GM21529 (cell line): ENCODE measurements around the gene THY1.
"Not testable (repeated sequence)": the region's sequence is repeated elsewhere in the genome, so short reads cannot be mapped to it uniquely, and the experiment has no call there.

Source experiments
- ATAC-seq: cut with Tn5 transposase; IDR thresholded peaks from one replicate; pipeline ENCODE4 v1.9.1; 2021; ENCODE audit not compliant: unreplicated experiment

THY1 gene

DNA sequence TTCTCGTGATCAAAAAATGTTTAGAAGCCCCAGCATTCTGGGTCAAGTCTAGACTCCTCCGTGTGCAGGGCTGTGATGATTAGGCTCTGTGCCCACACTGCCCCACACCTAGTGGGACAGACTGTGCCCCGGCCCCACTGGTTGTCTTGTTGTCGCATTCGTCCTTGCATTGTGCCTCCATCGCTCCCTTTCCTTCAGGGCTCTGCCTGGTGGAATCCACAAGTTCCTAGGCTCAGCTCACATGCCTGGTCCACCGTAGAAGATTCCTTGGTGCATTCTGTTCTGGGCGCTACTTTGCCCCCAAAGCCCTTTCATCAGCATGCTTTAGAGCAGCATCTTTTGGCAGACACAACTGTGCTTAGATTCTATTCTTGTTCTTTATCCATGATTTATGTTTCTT is 23.5 kb upstream of the THY1 start:
- no peak for ATAC-seq

DNA sequence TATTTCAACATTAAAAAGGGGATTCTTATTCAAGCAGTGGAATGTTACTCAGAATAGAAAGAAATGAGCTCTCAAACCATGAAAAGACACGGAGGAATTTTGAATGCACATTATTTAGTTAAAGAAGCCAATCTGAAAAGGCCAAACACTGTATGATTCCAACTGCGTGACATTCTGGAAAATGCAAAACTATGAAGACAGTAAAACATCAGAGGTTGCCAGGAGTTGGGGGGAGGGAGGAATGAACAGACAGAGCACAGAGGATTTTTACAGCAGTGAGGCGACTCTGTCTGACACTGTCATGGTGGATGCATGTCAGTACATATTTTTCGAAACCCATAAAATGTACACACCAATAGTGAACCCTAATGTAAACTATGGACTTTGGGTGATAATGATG is 22.9 kb upstream of the THY1 start:
- ATAC-seq: no peak

DNA sequence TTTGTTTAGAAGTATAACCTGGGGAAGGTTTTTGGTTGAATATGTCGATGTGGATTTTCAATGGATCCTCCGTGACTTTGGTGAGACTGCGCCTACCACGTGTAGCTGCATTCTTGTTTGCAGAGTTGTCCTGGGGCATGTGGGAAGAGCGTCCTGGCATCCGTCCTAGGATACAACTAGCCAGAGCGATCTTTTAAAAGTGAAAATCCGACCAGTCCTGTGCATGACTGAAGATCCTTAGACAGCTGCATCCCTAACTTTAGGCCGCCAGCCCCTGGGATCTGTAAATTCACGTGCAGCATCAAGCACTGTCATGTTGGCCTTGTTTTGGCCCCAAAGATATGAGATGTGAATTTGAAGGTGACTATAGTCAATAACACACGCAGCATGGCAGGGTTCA is 22.4 kb upstream of the THY1 start:
- ATAC-seq: no peak

DNA sequence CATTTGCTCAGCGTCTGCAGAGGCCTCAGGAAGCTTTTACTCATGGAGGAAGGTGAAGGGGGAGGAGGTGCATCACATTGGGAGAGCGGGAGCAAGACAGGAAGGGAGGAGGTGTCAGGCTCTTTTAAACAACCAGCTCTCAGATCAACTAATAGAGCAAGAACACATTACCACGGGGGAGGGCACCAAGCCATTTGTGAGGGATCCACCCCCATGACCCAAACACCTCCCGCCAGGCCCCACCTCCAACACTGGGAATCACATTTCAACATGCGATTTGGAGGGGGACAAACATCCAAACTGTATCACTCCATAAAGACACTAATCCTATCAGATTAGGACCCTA is 18.9 kb upstream of the THY1 start:
- ATAC-seq: no peak

DNA sequence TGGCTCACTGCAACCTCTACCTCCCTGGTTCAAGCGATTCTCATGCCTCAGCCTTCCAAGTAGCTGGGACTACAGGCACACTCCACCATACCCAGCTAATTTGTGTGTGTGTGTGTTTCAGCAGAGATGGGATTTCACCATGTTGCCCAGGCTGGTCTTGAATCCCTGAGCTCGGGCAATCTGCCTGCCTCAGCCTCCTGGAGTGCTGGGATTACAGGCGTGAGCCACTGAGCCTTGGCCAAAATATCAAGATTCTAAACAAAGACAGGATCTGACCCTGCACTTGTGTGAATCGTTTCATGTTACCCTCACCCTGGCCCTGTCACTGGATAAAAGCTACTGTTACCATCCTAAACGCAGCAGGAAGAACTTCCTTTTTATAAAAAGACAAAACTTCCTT is 15.6 kb upstream of the THY1 start:
- no peak for ATAC-seq

- ATAC-seq: not testable (repeated sequence)
These were observed 14.5 kb upstream of the THY1 start for GRCh38 chr11:119437521-119437920.

DNA sequence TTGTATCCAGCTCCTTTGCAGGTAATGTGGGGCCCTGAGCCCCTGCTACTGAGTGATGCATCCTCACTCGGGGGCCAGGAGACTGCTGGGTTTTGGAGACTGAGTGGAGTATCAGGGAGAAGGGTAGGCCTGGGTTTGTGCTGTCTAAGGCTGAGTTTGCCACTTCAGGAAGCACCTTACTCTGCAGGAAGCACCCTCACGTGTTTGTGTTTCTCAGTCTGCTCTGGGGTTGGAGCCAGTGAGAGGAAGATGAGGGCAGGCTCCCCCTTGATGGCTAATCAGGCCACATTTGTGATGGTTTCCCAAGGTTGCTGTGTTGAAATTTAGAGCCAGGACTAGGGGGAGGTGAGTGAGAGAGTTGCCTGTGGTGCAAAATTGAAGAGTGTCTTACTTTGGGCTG is 13.7 kb upstream of the THY1 start:
- no peak for ATAC-seq

- no peak for ATAC-seq
These were observed 13.1 kb upstream of the THY1 start for GRCh38 chr11:119436093-119436492.

DNA sequence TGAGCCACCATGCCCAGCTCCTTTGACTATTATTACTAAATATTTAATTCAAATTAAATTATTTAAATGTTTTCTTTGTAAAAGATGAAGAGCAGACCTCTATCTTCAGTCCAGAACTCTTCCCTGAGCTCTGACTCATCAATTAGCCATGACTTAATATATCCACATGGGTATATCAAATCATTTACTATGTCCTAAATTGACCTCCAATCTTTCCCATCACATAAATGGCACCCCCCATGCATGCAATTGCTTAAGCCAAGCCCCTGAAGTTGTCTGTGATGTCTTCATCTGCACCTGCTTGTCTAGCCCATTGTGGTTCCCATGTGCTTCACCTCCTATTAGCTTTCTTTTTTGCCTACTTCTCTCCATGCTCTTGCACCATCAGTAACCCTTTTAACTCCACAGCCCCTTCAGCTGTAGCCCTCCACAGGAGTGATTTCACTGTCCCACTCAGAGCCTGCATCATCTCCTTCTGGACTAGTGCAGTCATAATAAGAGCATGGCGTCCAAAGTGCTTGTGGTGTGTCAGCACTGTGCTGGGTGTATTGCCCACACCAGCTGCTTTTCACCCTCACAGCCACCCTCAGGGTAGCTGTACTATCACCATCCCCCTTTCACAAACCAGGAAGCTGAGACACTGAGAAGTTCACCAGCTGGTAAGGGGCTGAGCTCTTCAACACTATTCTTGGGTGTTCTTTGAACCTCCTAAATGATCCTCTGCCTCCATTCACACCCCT is 11.8 kb upstream of the THY1 start:
- no peak for ATAC-seq

DNA sequence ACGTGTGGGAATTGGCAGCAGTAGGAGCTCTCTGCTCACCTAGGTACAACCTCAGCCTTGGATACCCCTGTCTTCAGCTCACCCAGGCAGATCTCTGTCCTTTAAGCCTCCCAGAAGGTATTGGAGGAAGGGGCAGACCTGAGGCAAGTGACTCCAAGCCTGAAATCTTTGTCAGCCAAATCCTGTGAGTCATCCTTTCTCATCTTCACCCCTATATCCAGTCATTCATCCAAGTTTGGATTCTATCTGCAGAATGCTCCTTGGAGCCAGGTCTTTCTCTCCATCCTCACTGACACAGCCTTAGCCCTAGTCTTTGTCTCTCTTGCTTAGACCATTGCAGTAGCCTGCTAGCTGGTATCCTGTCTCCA is 10.4 kb upstream of the THY1 start:
- ATAC-seq: no peak

GRCh38 chr11:119432484-119433357 is 9.7 kb upstream of the THY1 start:
- ATAC-seq: no peak

DNA sequence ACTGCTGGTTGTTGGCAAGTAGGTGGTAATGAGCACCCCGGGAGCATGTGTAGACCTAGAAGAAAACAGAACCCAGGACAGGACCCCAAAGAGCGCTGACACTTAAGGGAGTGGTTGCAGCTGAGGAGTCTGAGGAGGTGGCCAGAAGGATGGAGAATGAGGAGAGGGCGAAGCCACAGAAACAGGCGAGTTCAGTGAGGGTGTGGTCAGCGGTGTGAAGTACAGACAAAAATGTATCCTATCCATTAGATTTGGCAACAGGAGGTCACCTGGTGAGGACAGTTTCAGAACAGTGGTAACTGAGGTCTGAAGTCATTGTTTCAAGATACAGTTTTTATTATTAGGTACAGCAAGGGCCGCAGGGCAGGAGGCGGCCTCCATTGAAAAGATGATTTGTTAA is 8.6 kb upstream of the THY1 start:
- ATAC-seq: no peak

- ATAC-seq: no peak
These were observed 4.3 kb upstream of the THY1 start for GRCh38 chr11:119427279-119427678.

DNA sequence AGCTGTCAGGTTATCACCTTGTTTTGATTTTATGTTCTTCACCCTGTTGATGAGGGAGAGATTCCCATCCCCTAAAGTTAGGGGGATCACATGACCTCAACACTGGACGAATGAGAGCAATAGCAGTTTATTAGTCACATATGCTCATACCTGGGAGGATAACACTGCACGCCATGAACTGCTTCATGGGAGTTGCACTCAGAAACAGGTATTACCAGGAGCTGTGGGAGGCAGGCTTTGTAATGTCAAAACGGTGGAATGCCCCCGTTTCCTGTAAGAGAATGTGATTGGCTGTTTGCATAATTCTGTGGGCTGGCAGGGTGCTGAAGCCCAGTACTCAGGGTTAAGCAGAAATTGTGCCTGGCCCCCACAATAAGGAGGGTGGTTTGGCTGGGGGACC is 3.2 kb upstream of the THY1 start:
- ATAC-seq: no peak

- no peak for ATAC-seq
These were observed 1.8 kb upstream of the THY1 start for GRCh38 chr11:119424775-119425174.

- ATAC-seq: no peak
These were observed 1.3 kb upstream of the THY1 start for GRCh38 chr11:119424276-119424675.

GRCh38 chr11:119423509-119424254 is 710 bp upstream of the THY1 start:
- no peak for ATAC-seq

- no peak for ATAC-seq
These were observed 797 bp downstream of the THY1 start for GRCh38 chr11:119421941-119422808.

DNA sequence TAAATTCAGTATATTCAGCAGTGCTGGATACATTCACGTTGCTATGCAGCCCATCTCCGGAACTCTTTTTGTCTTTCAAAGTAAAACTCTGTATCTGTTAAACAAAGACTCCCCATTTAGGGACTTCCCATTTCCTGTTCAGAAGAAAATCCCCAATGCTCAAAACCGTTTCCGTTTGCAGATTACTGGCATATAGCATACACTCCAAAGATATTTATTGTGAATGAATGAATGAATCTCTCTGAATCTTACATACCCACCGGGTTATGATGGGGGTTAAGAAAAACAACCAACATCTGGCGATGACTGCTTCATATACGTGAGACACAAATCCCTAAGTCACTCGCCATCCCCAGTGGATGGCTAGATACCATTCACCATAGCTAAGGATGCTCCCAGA is 1.6 kb downstream of the THY1 start:
- no peak for ATAC-seq

GRCh38 chr11:119420631-119421030 is 2.3 kb downstream of the THY1 start:
- ATAC-seq: no peak
